ENCODE measurements around the gene PSTPIP2. TPM values are rescaled to one million over a fixed set of nuclear protein-coding genes. Genes with fewer than 3 reads are reported as not detected.

Gene PSTPIP2
- polyA plus RNA-seq, 1 donor from 2014 or later = 0.98 TPM

DNA sequence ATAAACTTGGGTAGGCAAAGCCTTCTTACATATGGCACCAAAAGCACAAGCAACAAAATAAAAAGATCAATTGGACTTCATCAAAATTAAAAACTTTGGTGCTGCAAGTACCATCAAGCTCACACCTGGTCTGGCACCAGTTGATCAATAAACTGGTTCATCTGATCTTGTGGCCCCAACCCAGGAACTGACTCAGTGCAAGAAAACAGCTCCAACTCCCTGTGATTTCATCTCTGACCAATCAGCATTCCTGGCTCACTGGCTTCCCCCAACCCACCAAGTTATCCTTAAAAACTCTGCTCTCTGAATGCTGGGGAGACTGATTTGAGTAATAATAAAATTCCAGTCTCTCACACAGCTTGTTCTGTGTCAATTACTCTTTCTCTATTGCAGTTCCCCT, 113.3 kb downstream of the PSTPIP2 start:
- no peak overlapping the region for H3K9ac ChIP-seq (ENCODE audit: low read length)

DNA sequence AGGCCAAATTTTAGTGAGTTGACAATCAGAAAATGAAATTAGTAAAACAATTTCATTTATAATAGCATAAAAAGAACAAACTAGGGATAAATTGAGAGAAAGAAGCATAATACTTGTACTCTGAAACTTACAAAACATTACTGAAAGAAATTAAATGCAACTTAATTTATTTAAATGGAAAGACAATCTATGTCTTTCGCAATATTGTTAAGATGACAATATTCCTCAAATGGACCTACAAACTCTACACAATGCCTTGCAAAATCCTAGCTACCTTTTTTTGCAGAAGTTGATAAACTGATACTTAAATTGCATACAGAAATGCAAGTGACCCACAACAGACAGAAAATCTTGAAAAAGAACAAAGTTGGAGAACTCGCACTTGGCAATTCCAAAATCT, 114.0 kb downstream of the PSTPIP2 start:
- H4K20me1 ChIP-seq (ENCODE audit: insufficient read depth) = no peaks in the 10 kb centered on the region
- H3K27me3 ChIP-seq (ENCODE audit: insufficient read depth, low read depth, low read length) = no peaks in the 10 kb centered on the region
- no peaks in the 10 kb centered on the region for H3K79me2 ChIP-seq (replicated peaks; ENCODE audit: insufficient read depth, low read length)
- no peaks in the 10 kb centered on the region for H3K9me3 ChIP-seq (ENCODE audit: low read length)
- no peak overlapping the region for H3K27ac ChIP-seq (ENCODE audit: low read length)
- H3K36me3 ChIP-seq (ENCODE audit: insufficient read depth, low read length) = peaks cover 5% of the 10 kb centered on the region
- no peak for TF ChIP-seq SMC3 (conservative IDR thresholded peaks at IDR 0.05; ENCODE audit: poor library complexity)
- no peak for TF ChIP-seq MXI1 (conservative IDR thresholded peaks at IDR 0.05; ENCODE audit: poor library complexity, severe bottlenecking)
- TF ChIP-seq, protein P1, sequence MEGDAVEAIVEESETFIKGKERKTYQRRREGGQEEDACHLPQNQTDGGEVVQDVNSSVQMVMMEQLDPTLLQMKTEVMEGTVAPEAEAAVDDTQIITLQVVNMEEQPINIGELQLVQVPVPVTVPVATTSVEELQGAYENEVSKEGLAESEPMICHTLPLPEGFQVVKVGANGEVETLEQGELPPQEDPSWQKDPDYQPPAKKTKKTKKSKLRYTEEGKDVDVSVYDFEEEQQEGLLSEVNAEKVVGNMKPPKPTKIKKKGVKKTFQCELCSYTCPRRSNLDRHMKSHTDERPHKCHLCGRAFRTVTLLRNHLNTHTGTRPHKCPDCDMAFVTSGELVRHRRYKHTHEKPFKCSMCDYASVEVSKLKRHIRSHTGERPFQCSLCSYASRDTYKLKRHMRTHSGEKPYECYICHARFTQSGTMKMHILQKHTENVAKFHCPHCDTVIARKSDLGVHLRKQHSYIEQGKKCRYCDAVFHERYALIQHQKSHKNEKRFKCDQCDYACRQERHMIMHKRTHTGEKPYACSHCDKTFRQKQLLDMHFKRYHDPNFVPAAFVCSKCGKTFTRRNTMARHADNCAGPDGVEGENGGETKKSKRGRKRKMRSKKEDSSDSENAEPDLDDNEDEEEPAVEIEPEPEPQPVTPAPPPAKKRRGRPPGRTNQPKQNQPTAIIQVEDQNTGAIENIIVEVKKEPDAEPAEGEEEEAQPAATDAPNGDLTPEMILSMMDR (IDR thresholded peaks at IDR 0.05; ENCODE audit: poor library complexity, severe bottlenecking) = no peak
- no peak for TF ChIP-seq POLR2AphosphoS5 (IDR thresholded peaks at IDR 0.05)
- TF ChIP-seq, protein P2, sequence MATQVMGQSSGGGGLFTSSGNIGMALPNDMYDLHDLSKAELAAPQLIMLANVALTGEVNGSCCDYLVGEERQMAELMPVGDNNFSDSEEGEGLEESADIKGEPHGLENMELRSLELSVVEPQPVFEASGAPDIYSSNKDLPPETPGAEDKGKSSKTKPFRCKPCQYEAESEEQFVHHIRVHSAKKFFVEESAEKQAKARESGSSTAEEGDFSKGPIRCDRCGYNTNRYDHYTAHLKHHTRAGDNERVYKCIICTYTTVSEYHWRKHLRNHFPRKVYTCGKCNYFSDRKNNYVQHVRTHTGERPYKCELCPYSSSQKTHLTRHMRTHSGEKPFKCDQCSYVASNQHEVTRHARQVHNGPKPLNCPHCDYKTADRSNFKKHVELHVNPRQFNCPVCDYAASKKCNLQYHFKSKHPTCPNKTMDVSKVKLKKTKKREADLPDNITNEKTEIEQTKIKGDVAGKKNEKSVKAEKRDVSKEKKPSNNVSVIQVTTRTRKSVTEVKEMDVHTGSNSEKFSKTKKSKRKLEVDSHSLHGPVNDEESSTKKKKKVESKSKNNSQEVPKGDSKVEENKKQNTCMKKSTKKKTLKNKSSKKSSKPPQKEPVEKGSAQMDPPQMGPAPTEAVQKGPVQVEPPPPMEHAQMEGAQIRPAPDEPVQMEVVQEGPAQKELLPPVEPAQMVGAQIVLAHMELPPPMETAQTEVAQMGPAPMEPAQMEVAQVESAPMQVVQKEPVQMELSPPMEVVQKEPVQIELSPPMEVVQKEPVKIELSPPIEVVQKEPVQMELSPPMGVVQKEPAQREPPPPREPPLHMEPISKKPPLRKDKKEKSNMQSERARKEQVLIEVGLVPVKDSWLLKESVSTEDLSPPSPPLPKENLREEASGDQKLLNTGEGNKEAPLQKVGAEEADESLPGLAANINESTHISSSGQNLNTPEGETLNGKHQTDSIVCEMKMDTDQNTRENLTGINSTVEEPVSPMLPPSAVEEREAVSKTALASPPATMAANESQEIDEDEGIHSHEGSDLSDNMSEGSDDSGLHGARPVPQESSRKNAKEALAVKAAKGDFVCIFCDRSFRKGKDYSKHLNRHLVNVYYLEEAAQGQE (IDR thresholded peaks at IDR 0.05; ENCODE audit: borderline replicate concordance) = no peak
- no peak for TF ChIP-seq TAF1 (IDR thresholded peaks at IDR 0.05; ENCODE audit: low read depth)
- TF ChIP-seq EP300 (conservative IDR thresholded peaks at IDR 0.05; ENCODE audit: poor library complexity, severe bottlenecking) = no peak
- TF ChIP-seq EZH2 (IDR thresholded peaks at IDR 0.05; ENCODE audit: borderline replicate concordance, insufficient read depth, low read length, poor library complexity, severe bottlenecking) = no peak
- no peak for TF ChIP-seq RAD21 (conservative IDR thresholded peaks at IDR 0.05)
- H3K9ac ChIP-seq (ENCODE audit: low read length) = no peak overlapping the region
- no peaks in the 10 kb centered on the region for H3F3A ChIP-seq (ENCODE audit: insufficient read depth, low read length, poor library complexity, severe bottlenecking)
- H3K9me2 ChIP-seq (ENCODE audit: insufficient read depth, low read length) = no peaks in the 10 kb centered on the region
- H3K4me2 ChIP-seq (ENCODE audit: low read length) = no peak overlapping the region
- no peak overlapping the region for H2AFZ ChIP-seq (ENCODE audit: low read depth, low read length)
- no peak overlapping the region for H3K4me3 ChIP-seq (ENCODE audit: low read length)

More for the DNA sequence above, 113.3 kb downstream of the PSTPIP2 start:
- H3K4me2 ChIP-seq (ENCODE audit: low read length) = no peak overlapping the region
- peaks cover 2% of the 10 kb centered on the region for H3K79me2 ChIP-seq (replicated peaks; ENCODE audit: insufficient read depth, low read length)
- H3K4me3 ChIP-seq (ENCODE audit: low read length) = no peak overlapping the region
- H3K9me2 ChIP-seq (ENCODE audit: insufficient read depth, low read length) = no peaks in the 10 kb centered on the region
- H4K20me1 ChIP-seq (ENCODE audit: insufficient read depth) = no peaks in the 10 kb centered on the region
- H3K36me3 ChIP-seq (ENCODE audit: insufficient read depth, low read length) = peaks cover 2% of the 10 kb centered on the region
- TF ChIP-seq RAD21 (conservative IDR thresholded peaks at IDR 0.05) (no peak), TAF1 (IDR thresholded peaks at IDR 0.05; ENCODE audit: low read depth) (no peak), EP300 (conservative IDR thresholded peaks at IDR 0.05; ENCODE audit: poor library complexity, severe bottlenecking) (no peak), POLR2AphosphoS5 (IDR thresholded peaks at IDR 0.05) (no peak), SMC3 (conservative IDR thresholded peaks at IDR 0.05; ENCODE audit: poor library complexity) (no peak), EZH2 (IDR thresholded peaks at IDR 0.05; ENCODE audit: borderline replicate concordance, insufficient read depth, low read length, poor library complexity, severe bottlenecking) (no peak), MXI1 (conservative IDR thresholded peaks at IDR 0.05; ENCODE audit: poor library complexity, severe bottlenecking) (no peak)
- TF ChIP-seq, protein P2 (IDR thresholded peaks at IDR 0.05; ENCODE audit: borderline replicate concordance) = no peak
- TF ChIP-seq, protein P1 (IDR thresholded peaks at IDR 0.05; ENCODE audit: poor library complexity, severe bottlenecking) = no peak
- H3K27ac ChIP-seq (ENCODE audit: low read length) = no peak overlapping the region
- H3F3A ChIP-seq (ENCODE audit: insufficient read depth, low read length, poor library complexity, severe bottlenecking) = no peaks in the 10 kb centered on the region
- H2AFZ ChIP-seq (ENCODE audit: low read depth, low read length) = no peak overlapping the region
- no peaks in the 10 kb centered on the region for H3K9me3 ChIP-seq (ENCODE audit: low read length)
- H3K27me3 ChIP-seq (ENCODE audit: insufficient read depth, low read depth, low read length) = no peaks in the 10 kb centered on the region
